ENCODE results near the gene PRKAR1B. TPM values are rescaled to one million over a fixed set of nuclear protein-coding genes. Genes with fewer than 3 reads are reported as not detected.

The PRKAR1B gene
- total RNA-seq, 2 experiments from 2014 or later, result 22.5 to 41.6 TPM

DNA sequence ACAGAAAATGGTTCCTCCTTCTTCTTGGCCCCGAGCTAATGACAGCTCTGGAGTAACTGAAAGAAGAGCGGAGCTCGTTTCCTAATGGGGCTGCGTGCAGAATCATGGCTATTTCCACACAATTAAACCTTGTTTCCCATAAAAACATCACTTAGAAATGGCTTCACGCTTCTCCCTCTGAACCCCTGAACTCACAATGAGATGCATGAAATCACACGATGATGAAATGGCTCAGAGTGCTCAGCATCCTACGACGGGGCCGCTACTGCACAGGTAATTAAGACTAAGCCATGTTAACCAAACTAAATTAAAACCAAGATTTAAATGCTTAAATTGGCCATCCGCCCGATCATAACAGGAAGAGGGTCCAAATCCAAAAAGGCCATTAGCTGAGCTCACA lies 80.6 kb downstream of the PRKAR1B start:
- no peaks in the 10 kb centered on the region for H3K9me3 ChIP-seq (ENCODE audit: low read length)
- intact Hi-C loops (cut with micrococcal nuclease; ENCODE audit: unreplicated experiment), result no loop called here
- H3K4me3 ChIP-seq (ENCODE audit: low read depth, low read length, poor library complexity, severe bottlenecking), result no peak overlapping the region
- BruUV-seq (replicated peaks), result no TSS peak
- H3K27ac ChIP-seq (ENCODE audit: low read depth, low read length, poor library complexity, severe bottlenecking), result no peak overlapping the region
- no peak for TF ChIP-seq EZH2phosphoT487 (IDR thresholded peaks at IDR 0.05; ENCODE audit: borderline replicate concordance, low read depth, low read length)
- TF ChIP-seq, protein P1, sequence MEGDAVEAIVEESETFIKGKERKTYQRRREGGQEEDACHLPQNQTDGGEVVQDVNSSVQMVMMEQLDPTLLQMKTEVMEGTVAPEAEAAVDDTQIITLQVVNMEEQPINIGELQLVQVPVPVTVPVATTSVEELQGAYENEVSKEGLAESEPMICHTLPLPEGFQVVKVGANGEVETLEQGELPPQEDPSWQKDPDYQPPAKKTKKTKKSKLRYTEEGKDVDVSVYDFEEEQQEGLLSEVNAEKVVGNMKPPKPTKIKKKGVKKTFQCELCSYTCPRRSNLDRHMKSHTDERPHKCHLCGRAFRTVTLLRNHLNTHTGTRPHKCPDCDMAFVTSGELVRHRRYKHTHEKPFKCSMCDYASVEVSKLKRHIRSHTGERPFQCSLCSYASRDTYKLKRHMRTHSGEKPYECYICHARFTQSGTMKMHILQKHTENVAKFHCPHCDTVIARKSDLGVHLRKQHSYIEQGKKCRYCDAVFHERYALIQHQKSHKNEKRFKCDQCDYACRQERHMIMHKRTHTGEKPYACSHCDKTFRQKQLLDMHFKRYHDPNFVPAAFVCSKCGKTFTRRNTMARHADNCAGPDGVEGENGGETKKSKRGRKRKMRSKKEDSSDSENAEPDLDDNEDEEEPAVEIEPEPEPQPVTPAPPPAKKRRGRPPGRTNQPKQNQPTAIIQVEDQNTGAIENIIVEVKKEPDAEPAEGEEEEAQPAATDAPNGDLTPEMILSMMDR (conservative IDR thresholded peaks at IDR 0.05; ENCODE audit: low read length), result no peak
- ChIA-PET POLR2A (no interaction called here), CTCF (ENCODE audit: unreplicated experiment) (no interaction called here)
- no peak overlapping the region for H2AFZ ChIP-seq (ENCODE audit: low read length)
- no peaks in the 10 kb centered on the region for H4K20me1 ChIP-seq (ENCODE audit: insufficient read depth, low read length)
- H3K79me2 ChIP-seq (ENCODE audit: insufficient read depth, low read depth, low read length), result no peaks in the 10 kb centered on the region
- H3K4me2 ChIP-seq (ENCODE audit: low read length), result no peak overlapping the region
- H3K36me3 ChIP-seq (ENCODE audit: insufficient read depth, low read length), result peaks cover 6% of the 10 kb centered on the region; the same call in 1 of the 2 replicates
- H3K9me2 ChIP-seq (ENCODE audit: insufficient read depth, low read length), result no peaks in the 10 kb centered on the region
- DNase-seq (ENCODE audit: low spot score), result no peak
- H3K4me1 ChIP-seq (ENCODE audit: insufficient read depth, low read length, poor library complexity, severe bottlenecking), result no peaks in the 10 kb centered on the region

DNA sequence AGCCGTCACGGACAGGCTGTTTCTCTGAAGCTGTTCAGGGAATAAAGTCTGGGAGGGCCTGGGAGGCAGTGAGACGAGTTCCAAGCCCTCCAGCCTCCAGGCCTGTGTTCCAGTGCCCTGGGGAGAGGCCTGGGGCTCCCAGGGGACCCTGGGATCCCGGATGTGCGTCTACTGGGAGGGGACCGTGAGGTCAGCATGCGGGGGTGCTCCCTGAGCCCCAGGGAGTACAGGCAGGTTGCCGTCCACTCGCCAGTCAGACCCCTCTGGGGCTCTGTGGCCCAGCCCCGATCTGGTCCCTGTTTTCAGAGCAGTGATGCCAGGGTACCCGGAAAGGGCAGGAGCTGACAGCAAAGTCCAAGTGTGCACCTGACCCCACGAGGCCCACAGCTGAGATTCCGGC lies 81.5 kb downstream of the PRKAR1B start:
- Histone ChIP-seq H3K4me2 (ENCODE audit: low read length) (no peak overlapping the region), H3K79me2 (ENCODE audit: insufficient read depth, low read depth, low read length) (no peaks in the 10 kb centered on the region), H3K27ac (ENCODE audit: low read depth, low read length, poor library complexity, severe bottlenecking) (no peak overlapping the region), H3K9me2 (ENCODE audit: insufficient read depth, low read length) (no peaks in the 10 kb centered on the region), H3K4me3 (ENCODE audit: low read depth, low read length, poor library complexity, severe bottlenecking) (no peak overlapping the region), H3K4me1 (ENCODE audit: insufficient read depth, low read length, poor library complexity, severe bottlenecking) (no peaks in the 10 kb centered on the region), H2AFZ (ENCODE audit: low read length) (no peak overlapping the region), H3K36me3 (ENCODE audit: insufficient read depth, low read length) (peaks cover 6% of the 10 kb centered on the region; the same call in 1 of the 2 replicates), H4K20me1 (ENCODE audit: insufficient read depth, low read length) (no peaks in the 10 kb centered on the region), H3K9me3 (ENCODE audit: low read length) (no peaks in the 10 kb centered on the region)
- intact Hi-C loops (cut with micrococcal nuclease; ENCODE audit: unreplicated experiment), result no loop called here
- ChIA-PET POLR2A (no interaction called here), CTCF (ENCODE audit: unreplicated experiment) (no interaction called here)
- BruUV-seq (replicated peaks), result no TSS peak
- no peak for DNase-seq (ENCODE audit: low spot score)
- TF ChIP-seq, protein P1 (conservative IDR thresholded peaks at IDR 0.05; ENCODE audit: low read length), result no peak
- no peak for TF ChIP-seq EZH2phosphoT487 (IDR thresholded peaks at IDR 0.05; ENCODE audit: borderline replicate concordance, low read depth, low read length)

DNA sequence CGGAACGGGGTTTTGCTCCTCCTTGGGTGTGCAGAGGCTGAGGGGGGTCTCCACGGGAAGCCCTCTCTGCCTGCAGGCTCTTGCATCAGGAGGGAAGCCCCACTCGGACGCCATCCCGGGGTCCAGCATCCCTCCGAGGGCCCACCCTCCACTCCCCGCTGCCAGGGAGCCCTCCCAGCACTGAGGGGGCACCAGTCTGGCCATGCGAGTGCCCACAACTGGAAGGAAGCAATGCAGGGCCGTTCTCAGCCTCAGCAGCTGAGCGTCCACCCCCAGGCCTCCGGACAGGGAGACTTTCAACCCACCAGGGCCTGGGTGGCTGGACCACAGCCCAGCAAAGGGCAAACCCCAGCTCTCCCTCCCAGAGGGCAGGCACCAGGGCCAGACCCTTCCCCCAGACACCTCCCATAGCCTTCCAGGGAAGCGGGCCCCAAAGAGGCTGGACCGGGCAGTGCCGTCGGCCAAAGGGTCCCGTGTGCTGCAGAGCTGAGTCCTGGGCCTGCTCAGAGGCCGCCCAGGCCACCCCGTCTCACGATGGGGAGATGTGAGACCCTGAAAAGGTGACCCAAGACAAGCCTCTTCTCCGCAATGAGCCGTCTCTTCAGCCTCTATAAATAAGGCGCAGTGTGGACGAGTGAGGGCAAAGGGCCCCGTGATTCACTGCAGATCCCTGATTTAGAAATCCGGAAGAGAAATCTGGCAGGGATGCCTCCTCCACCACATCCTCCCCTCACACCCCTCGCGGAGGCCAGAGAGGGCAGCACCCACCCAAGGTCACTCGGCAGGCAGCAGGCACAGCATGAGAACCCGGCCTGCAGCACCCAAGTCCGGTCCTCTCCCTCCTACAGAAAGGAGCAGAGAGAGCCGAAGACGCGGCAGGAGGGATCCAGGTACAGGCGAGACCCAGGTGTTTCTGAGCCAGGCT lies 82.4 kb downstream of the PRKAR1B start:
- Histone ChIP-seq H3K9me2 (ENCODE audit: insufficient read depth, low read length) (no peaks in the 10 kb centered on the region), H3K4me2 (ENCODE audit: low read length) (no peak overlapping the region), H3K36me3 (ENCODE audit: insufficient read depth, low read length) (peaks cover 6% of the 10 kb centered on the region; the same call in 1 of the 2 replicates), H2AFZ (ENCODE audit: low read length) (no peak overlapping the region), H3K79me2 (ENCODE audit: insufficient read depth, low read depth, low read length) (no peaks in the 10 kb centered on the region), H4K20me1 (ENCODE audit: insufficient read depth, low read length) (no peaks in the 10 kb centered on the region), H3K4me1 (ENCODE audit: insufficient read depth, low read length, poor library complexity, severe bottlenecking) (no peaks in the 10 kb centered on the region), H3K9me3 (ENCODE audit: low read length) (no peaks in the 10 kb centered on the region), H3K27ac (ENCODE audit: low read depth, low read length, poor library complexity, severe bottlenecking) (no peak overlapping the region), H3K4me3 (ENCODE audit: low read depth, low read length, poor library complexity, severe bottlenecking) (no peak overlapping the region)
- ChIA-PET POLR2A (no interaction called here), CTCF (ENCODE audit: unreplicated experiment) (no interaction called here)
- no peak for DNase-seq (ENCODE audit: low spot score)
- TF ChIP-seq EZH2phosphoT487 (IDR thresholded peaks at IDR 0.05; ENCODE audit: borderline replicate concordance, low read depth, low read length), result no peak
- TF ChIP-seq, protein P1 (conservative IDR thresholded peaks at IDR 0.05; ENCODE audit: low read length), result no peak
- intact Hi-C loops (cut with micrococcal nuclease; ENCODE audit: unreplicated experiment), result no loop called here
- no TSS peak for BruUV-seq (replicated peaks)
